T-helper 1 cell (primary cell): ENCODE measurements around the gene PPP5C.

Experiments
- DNase-seq, 5 donors: peaks; one replicate each; pipeline ENCODE4 v3.0.0-alpha.2; 2012 to 2020

The PPP5C gene

GRCh38 chr19:46337487-46337886, 9.4 kb upstream of the PPP5C start:
- no peak for DNase-seq

GRCh38 chr19:46339446-46339845, 7.4 kb upstream of the PPP5C start:
- DNase-seq, result no peak

GRCh38 chr19:46340051-46340659, 6.7 kb upstream of the PPP5C start:
- DNase-seq, result no peak

GRCh38 chr19:46341937-46342336, 5.0 kb upstream of the PPP5C start:
- no peak for DNase-seq

- no peak for DNase-seq
Observed at GRCh38 chr19:46344363-46344762, 2.5 kb upstream of the PPP5C start.

GRCh38 chr19:46345157-46345556, 1.7 kb upstream of the PPP5C start:
- DNase-seq, result no peak

- DNase-seq, result no peak
Observed at GRCh38 chr19:46347572-46347883, 641 bp downstream of the PPP5C start.

GRCh38 chr19:46347985-46348384, 1.1 kb downstream of the PPP5C start:
- DNase-seq, result no peak

GRCh38 chr19:46349311-46349993, 2.6 kb downstream of the PPP5C start:
- no peak for DNase-seq

GRCh38 chr19:46350029-46350757, 3.3 kb downstream of the PPP5C start:
- peak in 1 of 5 donors; percentile 33 for DNase-seq

GRCh38 chr19:46350758-46351159, 3.9 kb downstream of the PPP5C start:
- peak in 1 of 5 donors; percentile 56 for DNase-seq

- DNase-seq, result peak in 1 of 5 donors; percentile 74
Observed at GRCh38 chr19:46351241-46352041, 4.6 kb downstream of the PPP5C start.

GRCh38 chr19:46353730-46354528, 7.0 kb downstream of the PPP5C start:
- no peak for DNase-seq

- no peak for DNase-seq
Observed at GRCh38 chr19:46355234-46356148, 8.6 kb downstream of the PPP5C start.

- DNase-seq, result no peak
Observed at GRCh38 chr19:46356149-46357055, 9.5 kb downstream of the PPP5C start.

GRCh38 chr19:46357846-46358583, 11.1 kb downstream of the PPP5C start:
- no peak for DNase-seq

GRCh38 chr19:46361915-46362314, 15.0 kb downstream of the PPP5C start:
- DNase-seq, result peak in 1 of 5 donors; percentile 52

- no peak for DNase-seq
Observed at GRCh38 chr19:46364359-46364758, 17.5 kb downstream of the PPP5C start.

- no peak for DNase-seq
Observed at GRCh38 chr19:46365561-46365960, 18.7 kb downstream of the PPP5C start.
